Body of pancreas (tissue), 4 donors: Measurements from ENCODE around the gene FAM170B.

Source experiments
- POLR2A ChIP-seq, 3 donors: fragments of 450-650 bp; IDR thresholded peaks; one replicate each; pipeline ENCODE4 v1.6.1; 2016; ENCODE audit warnings: antibody characterized with exemption in 3 of 3, mild to moderate bottlenecking in 2 of 3
- TF ChIP-seq, protein P1 (sequence below), 7 experiments: fragments of 450-650 bp in 4 of 7; fragments of 200-600 bp in 3 of 7; sonication (generic) in 3 of 7; IDR thresholded peaks; one replicate each; pipeline ENCODE4 v1.5.1; 2016 to 2019; ENCODE audit warnings: antibody characterized with exemption in 7 of 7

DNA sequence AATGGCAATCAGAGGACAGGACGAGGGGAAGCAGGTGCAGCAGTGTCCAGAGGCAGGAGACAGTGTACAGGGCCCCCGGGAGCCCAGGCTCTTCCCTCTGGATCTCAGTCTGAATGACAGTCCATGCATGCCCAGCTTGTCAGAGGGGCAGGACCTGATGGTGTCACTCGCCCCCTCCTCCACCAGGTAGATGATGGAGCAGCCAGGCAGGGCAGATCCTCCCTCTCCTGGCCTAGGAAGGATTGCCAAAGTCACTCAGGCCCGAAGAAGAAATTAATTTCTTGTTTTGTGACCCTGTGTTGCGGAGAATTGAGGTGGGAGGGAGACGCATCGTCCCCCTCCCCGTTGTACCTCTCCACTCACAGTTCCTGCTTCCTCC lies 22.5 kb downstream of the FAM170B start:
- TF ChIP-seq, protein P1, sequence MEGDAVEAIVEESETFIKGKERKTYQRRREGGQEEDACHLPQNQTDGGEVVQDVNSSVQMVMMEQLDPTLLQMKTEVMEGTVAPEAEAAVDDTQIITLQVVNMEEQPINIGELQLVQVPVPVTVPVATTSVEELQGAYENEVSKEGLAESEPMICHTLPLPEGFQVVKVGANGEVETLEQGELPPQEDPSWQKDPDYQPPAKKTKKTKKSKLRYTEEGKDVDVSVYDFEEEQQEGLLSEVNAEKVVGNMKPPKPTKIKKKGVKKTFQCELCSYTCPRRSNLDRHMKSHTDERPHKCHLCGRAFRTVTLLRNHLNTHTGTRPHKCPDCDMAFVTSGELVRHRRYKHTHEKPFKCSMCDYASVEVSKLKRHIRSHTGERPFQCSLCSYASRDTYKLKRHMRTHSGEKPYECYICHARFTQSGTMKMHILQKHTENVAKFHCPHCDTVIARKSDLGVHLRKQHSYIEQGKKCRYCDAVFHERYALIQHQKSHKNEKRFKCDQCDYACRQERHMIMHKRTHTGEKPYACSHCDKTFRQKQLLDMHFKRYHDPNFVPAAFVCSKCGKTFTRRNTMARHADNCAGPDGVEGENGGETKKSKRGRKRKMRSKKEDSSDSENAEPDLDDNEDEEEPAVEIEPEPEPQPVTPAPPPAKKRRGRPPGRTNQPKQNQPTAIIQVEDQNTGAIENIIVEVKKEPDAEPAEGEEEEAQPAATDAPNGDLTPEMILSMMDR (IDR thresholded peaks at IDR 0.05) = no peak
- TF ChIP-seq POLR2A (IDR thresholded peaks at IDR 0.05) = no peak
